Stimulated activated CD8-positive, alpha-beta memory T cell treated with anti-CD3 and anti-CD28 coated beads, Interleukin-7, amount 100 ng/mL, for 48 hours (primary cell): ENCODE data around the gene TMBIM6.
A peak's percentile ranks its signal among the peaks of the same experiment; 100 is the strongest.
"Not testable (repeated sequence)": the region's sequence is repeated elsewhere in the genome, so short reads cannot be mapped to it uniquely, and the experiment has no call there.

ENCODE experiments used
- DNase-seq, 2 donors: peaks; one replicate each; pipeline ENCODE4 v3.0.0-alpha.2; 2020; ENCODE audit warnings: low read depth in 1 of 2; ENCODE audit errors: extremely low read depth in 1 of 2

TMBIM6 gene

DNA sequence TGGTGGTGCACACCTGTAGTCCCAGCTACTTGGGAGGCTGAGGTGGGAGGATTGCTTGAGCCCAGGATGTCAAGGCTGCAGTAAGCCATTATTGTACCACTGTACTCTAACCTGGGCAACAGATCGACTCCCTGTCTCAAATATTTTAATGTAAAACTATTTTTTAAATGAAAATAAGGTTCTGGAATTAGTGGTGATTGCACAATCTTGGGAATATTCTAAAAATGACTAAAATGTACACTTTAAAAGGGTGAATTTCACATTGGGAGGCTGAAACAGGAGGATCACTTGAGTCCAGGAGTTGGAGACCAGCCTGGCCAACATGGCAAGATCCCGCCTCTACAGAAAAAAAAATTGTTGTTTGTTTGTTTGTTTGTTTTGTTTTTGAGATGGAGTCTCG, 12.9 kb upstream of the TMBIM6 start:
- no peak for DNase-seq

DNA sequence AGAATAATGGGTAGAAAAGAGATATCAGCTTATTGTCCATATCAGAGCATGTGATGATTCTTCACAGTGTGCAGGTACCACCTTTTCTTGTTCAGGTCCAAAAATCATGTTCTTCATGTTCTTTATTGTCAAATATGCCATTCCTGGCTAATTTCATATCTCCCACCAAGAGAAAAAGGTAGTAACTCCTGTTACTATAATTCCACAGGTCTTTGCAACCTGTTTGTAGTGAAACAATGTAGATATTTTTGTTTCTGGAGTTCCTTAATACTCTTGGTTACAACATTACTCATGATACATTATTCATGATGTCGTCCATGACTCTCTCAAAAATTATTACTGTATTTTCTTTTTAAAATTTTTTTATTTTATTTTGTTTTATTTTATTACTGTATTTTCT, 11.3 kb upstream of the TMBIM6 start:
- DNase-seq, result no peak

DNA sequence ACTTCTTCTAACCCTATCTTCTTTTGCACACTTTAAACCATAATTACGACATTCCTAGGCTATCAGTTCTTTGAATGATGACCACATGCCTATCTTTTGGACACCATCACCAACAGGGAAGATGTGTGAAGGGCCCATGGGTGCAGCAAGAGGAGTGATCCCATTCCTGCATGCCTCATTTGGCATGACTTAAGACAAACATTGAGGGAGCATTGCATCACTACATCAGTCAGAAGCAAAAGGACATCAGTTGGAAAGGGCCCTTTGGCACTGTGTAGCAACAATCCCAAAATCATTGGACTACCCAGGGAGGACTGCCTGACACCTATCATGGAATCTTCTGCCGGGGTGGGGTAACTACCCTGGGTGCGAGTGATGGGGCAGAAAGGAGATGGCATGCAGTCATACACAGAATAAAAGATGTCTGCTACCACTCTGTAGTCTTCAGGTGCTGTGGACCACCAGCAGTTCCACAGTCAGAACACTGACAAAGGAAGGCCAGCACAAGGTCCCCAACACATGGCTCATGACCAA, 10.7 kb upstream of the TMBIM6 start:
- DNase-seq, result no peak

DNA sequence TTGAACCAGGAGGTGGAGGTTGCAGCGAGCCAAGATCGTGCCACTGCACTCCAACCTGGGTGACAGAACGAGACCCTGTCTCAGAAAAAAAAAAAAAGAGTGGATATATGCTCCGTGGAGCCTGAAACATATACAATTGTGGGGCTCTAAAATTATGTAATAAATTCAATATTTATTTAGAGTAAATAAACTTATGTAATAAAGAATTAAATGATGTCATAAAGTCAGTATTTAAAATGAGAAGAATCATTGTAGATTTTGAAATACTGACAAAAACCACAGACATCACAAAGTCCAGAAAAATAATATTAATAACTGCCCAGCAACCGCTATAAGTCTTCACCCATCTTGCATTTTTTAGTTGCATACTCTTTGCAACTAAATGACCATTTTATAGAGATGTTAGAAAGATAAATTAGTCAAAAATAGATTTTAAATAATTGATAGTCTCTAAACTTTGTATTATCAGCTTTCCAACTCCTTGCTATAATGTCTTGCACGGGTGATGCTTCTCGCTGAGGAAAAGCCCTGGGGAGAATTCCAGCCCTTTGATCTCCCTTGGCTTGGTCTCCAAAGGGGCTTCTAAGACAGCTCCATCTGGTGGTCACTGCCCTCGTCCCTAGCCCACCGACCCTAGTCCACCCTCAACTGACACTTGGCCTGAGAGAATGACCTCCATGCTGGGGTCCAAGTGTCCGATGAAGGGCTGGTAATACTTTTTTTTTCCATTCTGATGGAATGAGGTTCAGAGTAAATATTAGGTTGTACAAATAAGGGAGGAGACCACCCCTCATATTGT, 7.9 kb upstream of the TMBIM6 start:
- DNase-seq, result no peak

DNA sequence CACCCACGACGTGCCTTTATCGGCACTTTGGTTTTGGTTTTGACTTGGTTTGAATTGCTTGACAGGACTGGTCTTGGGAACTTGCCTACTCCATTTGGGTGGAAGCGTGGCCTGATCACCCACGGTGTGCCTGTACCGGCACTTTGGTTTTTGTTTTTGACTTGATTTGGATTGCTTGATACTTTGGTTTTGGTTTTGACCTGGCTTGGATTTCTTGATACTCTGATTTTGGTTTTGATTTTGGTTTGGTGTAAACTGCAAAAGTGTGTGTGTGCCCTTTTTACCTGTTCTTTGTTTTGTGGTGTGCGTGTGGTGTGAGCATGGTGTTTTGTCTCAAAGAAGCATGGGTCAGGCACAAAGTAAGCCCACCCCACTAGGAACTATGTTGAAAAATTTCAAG, 6.5 kb upstream of the TMBIM6 start:
- DNase-seq, result not testable (repeated sequence)

DNA sequence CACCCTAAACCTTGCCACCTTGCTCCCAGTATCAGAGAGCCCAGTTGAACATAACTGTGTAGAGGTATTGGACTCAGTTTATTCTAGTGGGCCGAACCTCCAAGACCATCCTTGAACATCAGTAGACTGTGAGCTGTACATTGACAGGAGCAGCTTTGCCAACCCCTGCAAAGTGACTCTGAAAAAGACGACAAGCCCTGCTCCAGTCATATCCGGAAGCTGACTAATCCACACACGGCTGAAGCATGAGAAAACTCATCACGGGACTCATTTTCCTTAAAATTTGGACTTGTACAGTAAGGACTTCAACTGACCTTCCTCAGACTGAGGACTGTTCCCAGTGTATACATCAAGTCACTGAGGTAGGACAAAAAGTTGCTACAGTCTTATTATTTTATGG, 2.6 kb upstream of the TMBIM6 start:
- not testable (repeated sequence) for DNase-seq

DNA sequence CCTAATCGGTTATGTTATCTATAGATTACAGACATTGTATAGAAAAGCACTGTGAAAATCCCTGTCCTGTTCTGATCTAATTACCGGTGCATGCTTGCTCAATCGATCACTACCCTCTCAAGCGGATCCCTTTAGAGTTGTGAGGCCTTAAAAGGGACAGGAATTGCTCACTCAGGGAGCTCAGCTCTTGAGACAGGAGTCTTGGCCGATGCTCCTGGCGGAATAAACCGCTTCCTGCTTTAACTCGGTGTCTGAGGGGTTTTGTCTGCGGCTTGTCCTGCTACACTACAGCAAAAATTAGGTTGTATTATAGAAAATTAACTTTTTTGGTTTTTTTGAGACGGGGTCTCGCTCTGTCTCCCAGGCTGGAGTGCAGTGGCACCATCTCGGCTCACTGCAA, 1.1 kb upstream of the TMBIM6 start:
- DNase-seq, result not testable (repeated sequence)

DNA sequence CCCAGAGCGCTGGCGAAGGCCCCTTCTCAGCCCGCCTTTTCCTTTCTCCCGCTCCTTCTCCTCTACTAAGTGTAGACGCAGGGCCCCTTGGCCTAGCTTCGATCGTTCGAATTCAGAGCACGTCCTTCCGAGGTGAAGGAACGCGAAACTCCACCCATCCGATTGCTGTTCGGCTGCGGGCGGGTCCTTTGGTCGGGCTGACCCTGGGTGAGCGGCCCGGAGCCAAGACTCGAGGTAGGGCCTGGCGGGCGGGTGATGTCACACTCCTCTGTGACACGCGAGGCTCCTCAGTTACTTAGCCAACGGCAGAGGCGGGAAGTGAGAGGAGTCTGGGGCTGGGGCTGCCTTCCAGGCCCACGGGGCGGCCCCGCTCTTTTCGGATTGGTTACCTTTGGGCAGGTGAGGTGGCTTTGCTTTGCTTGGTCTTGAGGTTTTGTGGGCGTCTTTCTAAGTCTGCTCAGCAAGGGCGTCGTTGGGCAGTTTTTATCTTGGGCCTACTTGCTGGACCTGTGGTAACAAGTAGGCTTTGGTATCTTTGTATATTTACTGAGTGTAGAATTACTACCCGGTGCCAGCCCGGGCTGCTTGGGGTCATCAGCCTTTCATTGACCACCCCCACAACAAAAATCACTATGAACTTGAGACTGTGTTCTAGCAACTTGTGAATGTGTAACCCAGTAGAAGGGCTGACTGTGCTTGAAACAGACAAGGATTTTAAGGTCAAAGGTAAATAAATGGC, 694 bp downstream of the TMBIM6 start:
- DNase-seq, result peak; percentile 75 to 89

DNA sequence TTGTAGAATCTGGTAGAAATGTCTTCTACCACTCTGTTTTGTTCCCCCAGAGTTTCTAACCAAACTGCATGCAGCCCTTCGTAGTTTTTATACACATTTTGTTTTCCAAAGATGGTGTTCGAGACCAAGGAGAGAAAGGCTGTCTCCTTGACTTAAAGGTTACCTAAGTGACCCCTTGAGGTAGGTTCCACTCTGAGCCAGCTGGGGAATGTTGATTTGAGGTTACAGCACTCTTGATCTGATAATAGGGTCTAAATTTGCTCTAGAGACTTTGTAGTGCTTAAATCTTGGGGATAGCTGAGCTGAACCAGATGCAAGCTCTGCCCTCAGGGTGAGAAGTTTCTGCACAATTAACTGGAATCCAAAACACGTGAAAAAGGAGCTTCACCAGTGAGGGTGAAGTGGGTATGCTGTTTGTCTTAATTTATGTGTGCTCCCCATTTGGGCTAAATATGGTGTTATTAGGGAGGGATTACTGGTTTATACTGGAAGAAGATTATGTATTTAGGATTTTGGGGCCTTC, 3.1 kb downstream of the TMBIM6 start:
- DNase-seq, result no peak

DNA sequence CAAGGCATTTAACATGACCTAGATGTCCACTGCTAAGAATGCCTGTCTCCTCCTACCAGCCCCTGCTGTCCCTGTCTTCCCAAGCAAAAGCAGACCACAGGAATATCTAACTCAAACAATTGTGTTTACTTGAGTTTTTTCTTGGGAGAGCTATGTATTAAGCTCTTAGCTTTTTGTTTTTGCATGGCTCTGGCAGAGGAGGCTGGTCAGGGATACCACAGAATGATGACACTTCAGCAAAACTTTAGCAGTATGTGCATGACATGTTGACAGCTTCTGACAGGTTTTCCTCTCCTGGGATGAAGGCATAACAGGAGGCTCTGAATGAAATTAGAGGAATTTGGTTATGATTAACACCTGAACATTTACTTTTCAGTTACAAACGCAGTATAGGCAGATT, 6.9 kb downstream of the TMBIM6 start:
- no peak for DNase-seq

DNA sequence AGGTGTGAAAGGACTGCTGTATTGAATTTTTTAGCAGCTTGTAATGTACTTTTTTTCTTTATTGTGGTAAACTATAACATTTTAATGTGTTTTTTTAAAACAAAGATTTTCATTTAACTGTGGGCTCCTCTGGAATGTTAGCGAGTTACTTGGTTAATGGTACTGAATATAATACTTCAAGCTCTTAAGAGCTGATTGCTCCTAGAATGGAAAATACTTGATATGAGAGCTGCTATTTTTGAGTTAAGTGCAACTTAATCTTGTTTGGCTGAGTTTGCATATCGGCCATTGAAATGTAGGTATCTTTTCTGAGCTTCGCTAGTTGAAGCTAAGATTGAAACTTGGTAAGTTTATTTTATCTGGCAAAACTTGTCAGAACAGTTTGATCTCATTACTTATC, 7.4 kb downstream of the TMBIM6 start:
- no peak for DNase-seq

DNA sequence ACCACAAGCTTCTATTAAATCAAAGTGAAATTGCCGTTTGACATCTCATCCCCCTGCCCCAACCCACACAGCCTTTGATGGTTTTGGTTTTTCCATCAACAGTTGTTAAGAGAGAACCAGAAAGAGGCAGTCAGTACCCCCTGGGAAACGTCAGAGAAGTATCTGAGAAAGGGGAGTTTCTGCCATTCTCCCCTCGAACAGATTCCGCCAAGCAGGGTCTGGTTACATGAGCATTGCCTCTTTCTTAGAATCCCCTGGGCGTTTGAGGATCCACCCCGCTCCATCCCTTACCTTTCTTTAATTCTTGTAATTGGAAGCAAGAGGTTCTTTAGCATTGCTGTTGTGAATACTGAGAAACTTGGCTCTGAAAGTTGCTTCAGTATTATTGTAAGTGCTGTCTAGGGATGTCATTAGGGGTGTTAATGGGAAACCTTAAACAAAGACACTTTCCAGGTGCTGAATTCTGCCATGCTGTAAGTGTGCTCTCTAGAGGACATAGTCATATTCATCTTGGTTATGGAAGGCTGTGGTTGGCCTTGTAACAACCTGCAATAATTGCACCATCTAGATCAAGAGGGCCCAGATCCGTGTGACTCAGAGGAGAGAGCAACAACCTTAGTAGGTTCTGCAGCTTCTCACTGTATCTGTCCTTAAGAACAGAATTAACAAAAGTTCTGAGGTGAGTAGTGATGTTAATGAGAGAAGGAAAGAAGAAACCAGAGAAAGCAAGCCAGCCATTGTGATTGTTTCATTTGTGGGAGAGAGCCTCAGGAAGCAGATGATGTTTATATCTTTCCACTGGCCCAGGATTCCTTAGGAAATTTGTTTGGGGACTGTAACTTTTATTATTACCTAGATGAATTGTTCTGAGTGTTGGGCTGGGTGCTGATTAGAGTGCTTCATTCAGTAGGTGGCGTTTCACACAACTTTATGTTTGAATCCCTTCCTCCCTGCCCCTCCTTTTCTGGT, 9.0 kb downstream of the TMBIM6 start:
- DNase-seq, result peak in 1 of 2 donors; percentile 63

DNA sequence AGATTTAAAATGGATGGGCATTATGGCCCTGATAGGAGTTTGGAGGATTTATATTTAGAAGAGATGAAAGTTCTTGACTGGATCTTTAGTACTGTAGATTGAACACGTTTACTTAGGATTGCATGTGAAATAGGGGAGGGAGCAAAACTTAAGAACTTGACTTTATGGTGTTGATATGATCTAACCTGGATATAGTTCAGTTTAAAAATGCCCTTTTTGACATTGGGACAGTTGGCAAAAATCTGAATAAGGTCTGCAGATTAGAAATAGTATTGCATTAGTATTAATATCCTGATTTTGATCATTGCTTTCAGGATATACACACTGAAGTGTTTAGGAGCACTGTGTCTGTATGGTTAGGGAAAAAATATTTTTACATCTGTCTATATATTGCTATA, 9.6 kb downstream of the TMBIM6 start:
- no peak for DNase-seq

DNA sequence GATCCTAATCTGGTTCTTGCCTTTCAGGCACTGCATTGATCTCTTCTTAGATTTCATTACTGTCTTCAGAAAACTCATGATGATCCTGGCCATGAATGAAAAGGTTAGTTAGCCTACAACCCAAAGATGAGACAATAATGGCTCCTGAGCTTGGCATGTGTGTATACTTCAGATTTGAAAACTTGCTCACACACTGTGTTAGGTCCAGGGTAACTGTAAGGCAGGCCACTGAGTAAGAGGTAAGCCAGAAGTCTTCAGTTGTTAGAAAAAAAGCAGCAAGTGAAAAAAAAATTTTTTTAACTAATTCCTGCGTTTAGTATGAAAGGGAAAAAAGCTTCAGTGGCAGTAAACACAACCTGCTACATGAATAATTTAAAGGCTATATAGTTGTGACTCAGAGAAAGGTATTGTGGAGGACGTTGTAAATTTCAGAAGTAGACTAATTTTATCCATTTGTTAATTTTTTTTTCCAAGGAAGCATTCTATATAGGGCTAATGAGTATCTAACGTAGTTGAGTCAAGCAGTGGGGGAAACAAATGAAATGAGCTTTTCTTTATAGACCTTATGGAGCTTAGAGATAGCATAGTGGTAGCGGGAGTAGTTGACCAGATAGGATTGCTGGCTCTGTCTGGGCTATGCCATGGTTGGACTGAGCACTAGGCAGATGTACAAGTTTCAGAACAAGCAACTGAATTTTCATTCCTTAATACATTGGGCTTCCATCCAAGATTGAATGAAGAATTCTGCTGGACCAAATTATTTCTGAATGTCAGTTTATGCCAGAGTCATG, 20.5 kb downstream of the TMBIM6 start:
- DNase-seq, result no peak

DNA sequence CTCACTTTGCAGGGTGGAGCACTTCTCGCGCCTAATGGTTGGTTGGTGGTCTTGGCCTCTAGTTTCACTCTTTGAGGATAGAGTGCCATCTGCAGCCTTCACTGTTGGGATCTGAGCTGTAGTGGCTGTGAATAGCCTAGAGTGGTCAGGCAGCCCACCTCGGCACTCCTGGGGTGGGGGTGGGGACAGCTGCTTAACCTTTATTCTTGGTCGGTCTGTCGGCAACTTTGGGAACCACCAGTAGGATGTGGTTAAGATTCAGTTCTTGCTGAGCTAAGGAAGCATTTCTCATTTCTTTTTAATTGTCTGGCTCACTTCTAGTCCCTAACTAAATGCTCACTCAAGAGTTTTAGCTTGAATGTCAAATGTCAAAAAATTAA, 21.1 kb downstream of the TMBIM6 start:
- DNase-seq, result no peak

DNA sequence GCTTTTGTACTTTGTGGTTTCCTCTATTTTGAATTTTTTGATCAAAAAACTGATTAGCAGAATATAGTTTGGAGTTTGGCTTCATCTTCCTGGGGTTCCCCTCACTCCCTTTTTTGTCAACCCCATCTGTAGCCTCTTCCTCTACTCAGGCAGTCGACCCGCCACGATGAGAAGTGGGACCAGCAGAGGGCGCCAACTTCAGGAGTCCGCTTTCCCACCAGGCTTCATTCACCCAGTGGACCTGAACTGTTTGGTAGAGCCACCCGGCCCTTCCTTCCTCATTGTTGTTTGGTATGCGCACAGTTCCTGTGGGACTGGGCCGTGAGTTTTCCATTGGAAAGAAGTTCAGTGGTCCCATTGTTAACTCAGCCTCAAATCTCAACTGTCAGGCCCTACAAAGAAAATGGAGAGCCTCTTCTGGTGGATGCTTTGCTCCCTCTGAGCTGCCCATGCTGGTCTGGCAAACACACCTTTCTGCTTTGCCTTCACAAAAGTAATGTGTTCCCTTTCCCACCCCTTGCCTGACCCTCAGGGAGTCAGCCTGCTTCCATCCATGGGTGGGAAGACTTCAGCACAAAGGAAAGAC, 21.7 kb downstream of the TMBIM6 start:
- DNase-seq, result peak; percentile 52 to 70

DNA sequence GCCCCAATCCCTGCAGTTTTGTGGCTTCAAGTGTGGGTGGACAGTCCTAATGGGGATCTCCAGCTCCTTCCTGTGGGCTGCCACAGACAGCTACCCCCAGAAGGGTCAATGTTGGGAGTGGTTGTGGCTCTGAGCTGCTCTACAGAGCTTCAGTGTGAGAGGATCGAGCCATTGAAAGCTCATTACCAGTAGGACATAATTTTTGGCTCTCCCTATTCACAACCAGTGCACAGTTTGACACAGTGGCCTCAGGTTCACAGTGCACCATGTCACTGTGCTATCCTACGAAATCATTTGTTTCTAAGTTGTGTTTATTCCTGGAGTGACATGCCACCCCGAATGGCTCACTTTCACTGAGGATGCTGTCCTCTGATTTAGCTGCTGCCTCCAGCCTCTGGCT, 22.8 kb downstream of the TMBIM6 start:
- no peak for DNase-seq

DNA sequence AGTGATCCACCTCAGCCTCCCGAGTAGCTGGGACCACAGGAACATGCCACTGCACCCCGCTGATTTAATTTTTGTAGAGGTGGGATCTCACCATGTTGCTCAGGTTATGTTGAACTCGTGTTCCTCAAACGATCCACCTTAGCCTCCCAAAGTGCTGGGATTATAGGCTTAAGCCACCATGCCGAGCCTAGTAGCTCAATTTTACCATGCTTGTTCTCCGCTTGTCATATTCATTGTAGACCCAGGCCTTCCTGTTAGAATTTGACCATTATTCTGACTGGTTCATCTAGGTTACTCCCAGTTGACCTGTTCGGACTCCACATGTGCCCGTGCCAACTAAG, 24.7 kb downstream of the TMBIM6 start:
- DNase-seq, result no peak

DNA sequence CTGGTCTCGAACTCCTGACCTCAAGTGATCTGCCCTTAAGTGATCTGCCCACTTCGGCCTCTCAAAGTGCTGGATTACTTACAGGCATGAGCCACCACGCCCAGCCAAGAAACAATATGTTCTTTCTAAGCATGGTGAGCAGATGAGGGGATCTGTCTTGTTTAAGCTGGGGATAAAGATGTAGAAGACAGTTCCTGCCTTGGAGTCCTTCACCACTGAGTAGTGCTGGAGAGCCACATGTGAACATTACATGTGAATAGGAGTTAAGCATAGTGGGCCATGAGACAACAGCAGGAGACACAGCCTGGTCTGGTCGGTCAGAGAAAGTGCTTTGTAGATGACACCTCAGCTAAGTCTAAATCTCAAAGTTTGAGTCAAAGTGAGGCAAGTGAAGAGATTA, 26.0 kb downstream of the TMBIM6 start:
- DNase-seq, result no peak

DNA sequence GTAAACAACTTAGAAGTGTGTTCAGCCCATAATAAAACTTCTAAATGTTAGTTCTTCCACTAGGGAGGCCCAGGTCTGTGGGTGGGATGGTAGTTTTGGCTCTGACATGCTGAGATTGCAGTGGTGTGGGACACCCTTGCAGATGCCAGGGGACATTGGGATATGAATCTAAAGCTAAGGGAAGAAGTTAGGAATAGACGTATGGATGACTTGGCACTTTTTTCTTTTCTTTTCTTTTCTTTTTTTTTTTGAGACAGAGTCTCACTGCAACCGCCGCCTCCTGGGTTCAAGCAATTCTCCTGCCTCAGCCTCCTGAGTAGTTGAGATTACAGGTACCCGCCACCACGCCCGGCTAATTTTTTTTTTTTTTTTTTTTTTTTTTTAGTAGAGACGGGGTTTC, 31.7 kb downstream of the TMBIM6 start:
- not testable (repeated sequence) for DNase-seq
